SH-SY5Y (cell line): Measurements from ENCODE around the gene IFI16.

Experiments
- GATA2 ChIP-seq: IDR thresholded peaks from 2 replicates; pipeline ENCODE4 v1.6.1; 2011; ENCODE audit warnings: mild to moderate bottlenecking, low read depth, low read length
- GATA3 ChIP-seq: IDR thresholded peaks from 2 replicates; pipeline ENCODE4 v1.6.1; 2011; ENCODE audit warnings: low read depth, mild to moderate bottlenecking, low read length, moderate library complexity

- TF ChIP-seq GATA3 (no peak), GATA2 (no peak)
These were observed 9.7 kb upstream of the IFI16 start for GRCh38 chr1:159000070-159000409.
